Hepatocyte (in vitro differentiated cells): ENCODE results near the gene PDE6C.

Experiments
- EZH2phosphoT487 ChIP-seq: fragments of 200-600 bp; sonication (generic); IDR thresholded peaks from one replicate; pipeline ENCODE4 v1.6.1; 2018; ENCODE audit warnings: antibody characterized with exemption, mild to moderate bottlenecking, low read depth, moderate library complexity; ENCODE audit not compliant: unreplicated experiment, severe bottlenecking
- TF ChIP-seq, protein P1 (sequence below): fragments of 200-600 bp; sonication (generic); IDR thresholded peaks from 2 replicates; pipeline ENCODE4 v1.5.1; 2016; ENCODE audit warnings: antibody characterized with exemption, mild to moderate bottlenecking; ENCODE audit not compliant: poor library complexity

GRCh38 chr10:93580828-93581227 lies 31.5 kb upstream of the PDE6C start:
- TF ChIP-seq, protein P1, sequence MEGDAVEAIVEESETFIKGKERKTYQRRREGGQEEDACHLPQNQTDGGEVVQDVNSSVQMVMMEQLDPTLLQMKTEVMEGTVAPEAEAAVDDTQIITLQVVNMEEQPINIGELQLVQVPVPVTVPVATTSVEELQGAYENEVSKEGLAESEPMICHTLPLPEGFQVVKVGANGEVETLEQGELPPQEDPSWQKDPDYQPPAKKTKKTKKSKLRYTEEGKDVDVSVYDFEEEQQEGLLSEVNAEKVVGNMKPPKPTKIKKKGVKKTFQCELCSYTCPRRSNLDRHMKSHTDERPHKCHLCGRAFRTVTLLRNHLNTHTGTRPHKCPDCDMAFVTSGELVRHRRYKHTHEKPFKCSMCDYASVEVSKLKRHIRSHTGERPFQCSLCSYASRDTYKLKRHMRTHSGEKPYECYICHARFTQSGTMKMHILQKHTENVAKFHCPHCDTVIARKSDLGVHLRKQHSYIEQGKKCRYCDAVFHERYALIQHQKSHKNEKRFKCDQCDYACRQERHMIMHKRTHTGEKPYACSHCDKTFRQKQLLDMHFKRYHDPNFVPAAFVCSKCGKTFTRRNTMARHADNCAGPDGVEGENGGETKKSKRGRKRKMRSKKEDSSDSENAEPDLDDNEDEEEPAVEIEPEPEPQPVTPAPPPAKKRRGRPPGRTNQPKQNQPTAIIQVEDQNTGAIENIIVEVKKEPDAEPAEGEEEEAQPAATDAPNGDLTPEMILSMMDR = no peak
- no peak for TF ChIP-seq EZH2phosphoT487
